Left ventricle myocardium inferior (tissue), 1 donor: ENCODE measurements around the gene TMEM238L. TPM values are rescaled to one million over a fixed set of nuclear protein-coding genes. Genes with fewer than 3 reads are reported as not detected.

Experiments
- DNase-seq: peaks from one replicate; pipeline ENCODE4 v3.0.0-alpha.2; 2020
- H3K27ac ChIP-seq: fragments of 200-600 bp; replicated peaks from 2 replicates; pipeline ENCODE4 v1.8.0; 2021
- H3K27me3 ChIP-seq: fragments of 200-600 bp; 2 replicates; pipeline ENCODE4 v1.8.0; 2021; ENCODE audit warnings: low read depth
- H3K36me3 ChIP-seq: fragments of 200-600 bp; 2 replicates; pipeline ENCODE4 v1.8.0; 2021
- H3K4me1 ChIP-seq: fragments of 200-600 bp; 2 replicates; pipeline ENCODE4 v1.8.0; 2021
- H3K4me3 ChIP-seq: fragments of 200-600 bp; 2 replicates; pipeline ENCODE4 v1.8.0; 2021; ENCODE audit warnings: mild to moderate bottlenecking, moderate library complexity
- H3K9me3 ChIP-seq: fragments of 200-600 bp; replicated peaks from 2 replicates; pipeline ENCODE4 v1.8.0; 2021
- CTCF ChIP-seq: fragments of 200-600 bp; IDR thresholded peaks from 2 replicates; pipeline ENCODE4 v1.8.0; 2021; ENCODE audit warnings: antibody characterized with exemption, mild to moderate bottlenecking, borderline replicate concordance
- intact Hi-C: fragments of 100-400 bp; cut with micrococcal nuclease; formaldehyde crosslinking; loops from one replicate; pipeline ENCODE4 v1.11.0; 2022
- total RNA-seq: library from RNA; stranded (reverse); fragmentation: NEBNext Ultra II Directional; extraction: Animal tissue kit (Norgen Biotek cat#: 25700); gene quantifications from one replicate; pipeline ENCODE4 v1.2.1, GENCODE V29; 2021
- donor health status: DM: no; HTN: yes; CAD: no; lungs with severe emphysema.

Gene TMEM238L
- total RNA-seq, 1 donor from 2014 or later = not detected

DNA sequence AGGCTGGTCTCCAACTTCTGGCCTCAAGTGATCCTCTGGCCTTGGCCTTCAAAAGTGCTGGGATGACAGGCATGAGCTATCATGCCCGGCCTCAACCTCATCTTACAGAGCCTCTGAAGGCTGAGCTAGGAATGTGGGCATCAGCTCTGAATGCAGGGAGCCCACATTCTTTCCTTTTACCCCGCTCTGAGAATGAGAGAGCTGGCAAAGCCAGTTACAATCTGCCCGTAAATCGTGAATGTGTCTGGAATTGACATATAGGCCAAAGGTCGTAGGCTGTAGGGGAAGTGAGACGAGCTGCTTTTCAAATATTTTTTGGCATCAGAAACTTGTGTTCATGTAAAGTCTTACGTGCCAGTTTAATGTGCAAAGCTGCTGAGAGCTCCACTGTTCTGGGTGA lies 4.5 kb downstream of the TMEM238L start:
- no peak overlapping the region for H3K4me3 ChIP-seq
- H3K36me3 ChIP-seq = no peaks in the 10 kb centered on the region
- intact Hi-C loops = no loop called here
- H3K27ac ChIP-seq = no peak overlapping the region
- TF ChIP-seq CTCF = no peak
- H3K4me1 ChIP-seq = peaks cover 11% of the 10 kb centered on the region
- H3K27me3 ChIP-seq = no peaks in the 10 kb centered on the region
- H3K9me3 ChIP-seq = no peaks in the 10 kb centered on the region
- DNase-seq = no peak

DNA sequence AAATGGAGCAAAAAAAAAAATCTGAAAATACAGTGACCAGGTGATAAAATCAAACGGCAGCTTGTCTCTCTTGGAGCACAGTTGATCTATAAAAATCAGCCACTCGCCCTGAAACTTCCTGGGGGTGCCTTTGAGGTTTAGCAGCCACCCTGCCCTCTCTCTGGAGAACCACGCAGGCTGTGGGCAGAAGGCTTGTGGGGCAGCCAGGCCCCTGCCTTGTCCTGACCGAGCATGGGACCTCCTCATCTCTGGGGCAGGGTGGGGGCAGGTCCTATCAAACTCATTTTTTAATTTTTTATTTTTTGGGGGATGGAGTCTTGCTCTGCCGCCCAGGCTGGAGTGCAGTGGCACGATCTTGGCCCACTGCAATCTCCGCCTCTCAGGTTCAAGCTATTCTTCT lies 5.0 kb downstream of the TMEM238L start:
- Histone ChIP-seq H3K4me1 (peaks cover 11% of the 10 kb centered on the region), H3K27me3 (no peaks in the 10 kb centered on the region), H3K4me3 (no peak overlapping the region), H3K27ac (no peak overlapping the region), H3K36me3 (no peaks in the 10 kb centered on the region), H3K9me3 (no peaks in the 10 kb centered on the region)
- TF ChIP-seq CTCF = no peak
- no peak for DNase-seq
- intact Hi-C loops = no loop called here

- H3K9me3 ChIP-seq = no peaks in the 10 kb centered on the region
- no peak for DNase-seq
- intact Hi-C loops = no loop called here
- peaks cover 11% of the 10 kb centered on the region for H3K4me1 ChIP-seq
- no peak overlapping the region for H3K4me3 ChIP-seq
- H3K27me3 ChIP-seq = no peaks in the 10 kb centered on the region
- no peak overlapping the region for H3K27ac ChIP-seq
- TF ChIP-seq CTCF = no peak
- H3K36me3 ChIP-seq = no peaks in the 10 kb centered on the region
These were observed 5.6 kb downstream of the TMEM238L start for GRCh38 chr17:10798332-10798749.

GRCh38 chr17:10797476-10798328 lies 6.2 kb downstream of the TMEM238L start:
- Histone ChIP-seq H3K27me3 (no peaks in the 10 kb centered on the region), H3K9me3 (no peaks in the 10 kb centered on the region), H3K27ac (no peak overlapping the region), H3K4me3 (no peak overlapping the region), H3K4me1 (peaks cover 11% of the 10 kb centered on the region), H3K36me3 (no peaks in the 10 kb centered on the region)
- intact Hi-C loops = no loop called here
- no peak for TF ChIP-seq CTCF
- DNase-seq = no peak

- H3K27ac ChIP-seq = no peak overlapping the region
- H3K36me3 ChIP-seq = no peaks in the 10 kb centered on the region
- H3K9me3 ChIP-seq = no peaks in the 10 kb centered on the region
- no peaks in the 10 kb centered on the region for H3K27me3 ChIP-seq
- no peak overlapping the region for H3K4me3 ChIP-seq
- TF ChIP-seq CTCF = no peak
- DNase-seq = no peak
- intact Hi-C loops = no loop called here
- H3K4me1 ChIP-seq = peaks cover 19% of the 10 kb centered on the region
These were observed 10.1 kb downstream of the TMEM238L start for GRCh38 chr17:10793816-10794215.
